ENCODE data around the gene BICD1. TPM values are rescaled to one million over a fixed set of nuclear protein-coding genes. Genes with fewer than 3 reads are reported as not detected.

Gene BICD1
- total RNA-seq, 6 donors from 2014 or later: 11.3 to 44.0 (median 15.4) TPM

DNA sequence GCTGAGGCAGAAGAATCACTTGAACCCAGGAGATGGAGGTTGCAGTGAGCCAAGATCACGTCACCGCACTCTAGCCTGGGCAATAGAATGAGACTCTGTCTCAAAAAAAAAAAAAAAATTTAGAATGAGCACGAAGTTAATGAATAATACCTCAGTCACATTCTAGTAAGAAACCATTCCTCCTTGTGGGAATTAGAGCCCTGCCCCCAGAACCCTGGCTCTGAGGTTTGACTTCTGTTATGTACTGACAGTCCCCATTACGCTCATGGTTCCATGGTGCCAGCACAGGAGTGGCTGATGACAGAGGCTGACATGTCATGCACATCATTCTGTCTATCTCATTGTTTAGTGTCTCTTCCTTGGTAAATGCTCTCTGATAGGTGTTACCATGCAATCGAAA lies 160.1 kb downstream of the BICD1 start:
- Histone ChIP-seq H3K9me3 (no peaks in the 10 kb centered on the region), H3K27me3 (no peaks in the 10 kb centered on the region), H3K4me3 (no peak overlapping the region), H3K36me3 (no peaks in the 10 kb centered on the region), H3K27ac (no peak overlapping the region), H3K4me1 (peaks cover 0 to 10% (median 5%) of the 10 kb centered on the region in 4 donors)
- no peak for ATAC-seq (ENCODE audit: low FRiP score in 2 of 2)
- no peak for TF ChIP-seq POLR2A (IDR thresholded peaks at IDR 0.05)
- TF ChIP-seq EP300 (IDR thresholded peaks at IDR 0.05): no peak
- no peak for TF ChIP-seq CTCF (IDR thresholded peaks at IDR 0.05)
- no peak for TF ChIP-seq POLR2AphosphoS5 (IDR thresholded peaks at IDR 0.05)
- WGBS, 2 donors: 91 to 94% methylated on average over 5 of the region's 5 CpGs
- DNase-seq: no peak

GRCh38 chr12:32270818-32271710 lies 164.4 kb downstream of the BICD1 start:
- no peaks in the 10 kb centered on the region for H3K27me3 ChIP-seq
- peak in 1 of 2 donors; percentile 75 for ATAC-seq (ENCODE audit: low FRiP score in 2 of 2)

DNA sequence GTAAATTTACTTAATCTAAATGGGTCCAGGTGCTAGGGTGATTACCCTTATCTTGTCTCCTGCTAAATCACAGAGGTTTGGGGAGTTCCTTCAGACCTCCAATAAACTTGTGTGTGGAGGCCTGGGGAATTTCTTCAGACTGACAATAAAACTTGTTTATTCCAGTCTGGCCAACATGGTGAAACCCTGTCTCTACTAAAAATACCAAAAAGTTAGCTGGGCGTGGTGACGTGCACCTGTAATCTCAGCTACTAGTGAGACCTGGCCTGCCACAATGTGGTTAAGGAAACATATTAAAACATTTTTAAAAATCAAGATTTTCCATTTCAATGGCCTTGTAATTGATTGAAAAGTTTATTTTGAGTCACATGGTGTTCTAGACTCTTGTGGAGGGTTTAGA lies 165.8 kb downstream of the BICD1 start:
- no peaks in the 10 kb centered on the region for H3K36me3 ChIP-seq
- H3K4me1 ChIP-seq: peaks cover 0 to 26% (median 10%) of the 10 kb centered on the region in 4 donors
- no peak overlapping the region for H3K27ac ChIP-seq
- TF ChIP-seq POLR2A (IDR thresholded peaks at IDR 0.05): no peak
- no peak for TF ChIP-seq POLR2AphosphoS5 (IDR thresholded peaks at IDR 0.05)
- no peak for TF ChIP-seq EP300 (IDR thresholded peaks at IDR 0.05)
- TF ChIP-seq CTCF (IDR thresholded peaks at IDR 0.05): no peak
- no peaks in the 10 kb centered on the region for H3K9me3 ChIP-seq
- DNase-seq: no peak
- no peak overlapping the region for H3K4me3 ChIP-seq
- ATAC-seq (ENCODE audit: low FRiP score in 2 of 2): no peak
- H3K27me3 ChIP-seq: no peaks in the 10 kb centered on the region
- WGBS, 2 donors: 96 to 100% methylated on average over 2 of the region's 2 CpGs

More at GRCh38 chr12:32270818-32271710, 164.4 kb downstream of the BICD1 start:
- no peak for DNase-seq
- Histone ChIP-seq H3K9me3 (no peaks in the 10 kb centered on the region), H3K4me1 (peaks cover 0 to 26% (median 10%) of the 10 kb centered on the region in 4 donors), H3K36me3 (no peaks in the 10 kb centered on the region), H3K4me3 (no peak overlapping the region), H3K27ac (peak overlapping the region in 3 of 4 donors; percentile 23 to 49 (median 34))
- 69 to 70% methylated on average over 10 of the region's 10 CpGs for WGBS, 2 donors
- TF ChIP-seq POLR2A (IDR thresholded peaks at IDR 0.05): no peak
- TF ChIP-seq POLR2AphosphoS5 (IDR thresholded peaks at IDR 0.05): no peak
- TF ChIP-seq EP300 (IDR thresholded peaks at IDR 0.05): peak in 1 of 4 donors; percentile 49
- no peak for TF ChIP-seq CTCF (IDR thresholded peaks at IDR 0.05)

DNA sequence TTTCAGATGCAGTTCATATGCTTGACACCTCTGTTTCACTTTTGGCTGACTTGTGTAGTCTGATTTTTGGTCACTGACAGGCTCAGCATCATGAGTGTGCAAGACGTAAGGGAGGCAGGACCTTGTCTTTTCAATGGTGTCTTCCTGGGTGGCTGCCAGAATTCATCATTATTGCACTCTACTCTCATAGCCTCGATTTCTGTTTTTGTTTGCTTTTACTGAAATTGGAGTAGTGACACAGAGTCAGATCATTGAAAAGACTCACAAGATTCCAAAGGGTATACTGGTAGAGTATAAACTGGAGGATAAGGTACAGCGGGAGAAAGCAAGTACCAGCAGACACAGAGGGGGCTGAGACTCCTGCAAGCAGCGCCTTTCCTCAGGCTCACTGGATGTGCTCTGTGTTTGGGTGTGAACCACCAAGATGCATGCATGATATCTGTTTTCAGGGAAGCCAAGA lies 166.4 kb downstream of the BICD1 start:
- no peak overlapping the region for H3K27ac ChIP-seq

More for the DNA sequence above, 166.4 kb downstream of the BICD1 start:
- TF ChIP-seq POLR2A (IDR thresholded peaks at IDR 0.05): no peak
- TF ChIP-seq POLR2AphosphoS5 (IDR thresholded peaks at IDR 0.05): no peak
- TF ChIP-seq CTCF (IDR thresholded peaks at IDR 0.05): no peak
- no peak for TF ChIP-seq EP300 (IDR thresholded peaks at IDR 0.05)
- Histone ChIP-seq H3K27me3 (no peaks in the 10 kb centered on the region), H3K9me3 (no peaks in the 10 kb centered on the region), H3K4me3 (no peak overlapping the region), H3K36me3 (no peaks in the 10 kb centered on the region), H3K4me1 (peaks cover 0 to 26% (median 10%) of the 10 kb centered on the region in 4 donors)
- no peak for ATAC-seq (ENCODE audit: low FRiP score in 2 of 2)
- 57 to 66% methylated on average over 4 of the region's 4 CpGs for WGBS, 2 donors
- no peak for DNase-seq
